ENCODE results near the gene ARHGAP5.

- TF ChIP-seq CTCF (IDR thresholded peaks at IDR 0.05; ENCODE audit: low read depth, low read length, poor library complexity, severe bottlenecking) (no peak), EZH2phosphoT487 (IDR thresholded peaks at IDR 0.05; ENCODE audit: borderline replicate concordance, low read length) (no peak)
These were observed 51.6 kb downstream of the ARHGAP5 start for GRCh38 chr14:32128703-32129102.

All from DOHH2 (cell line).